Epithelial cell of esophagus (primary cell): ENCODE results near the gene UCMA.

Experiments
- DNase-seq: peaks from one replicate; pipeline ENCODE4 v3.0.0; 2010; ENCODE audit warnings: low read depth
- H3K4me3 ChIP-seq: 2 replicates; pipeline ENCODE4 v1.5.1; 2011; ENCODE audit warnings: mild to moderate bottlenecking, low read length, control low read depth
- CTCF ChIP-seq: IDR thresholded peaks from 2 replicates; pipeline ENCODE4 v1.5.1; 2011; ENCODE audit warnings: low read depth, mild to moderate bottlenecking, low read length, control low read depth, inconsistent platforms; ENCODE audit not compliant: insufficient read depth; ENCODE audit errors: missing control alignments

The UCMA gene

GRCh38 chr10:13206546-13207443 lies 27.4 kb downstream of the UCMA start:
- no peak overlapping the region for H3K4me3 ChIP-seq
- peak; percentile 57 for TF ChIP-seq CTCF
- DNase-seq: peak; percentile 47

DNA sequence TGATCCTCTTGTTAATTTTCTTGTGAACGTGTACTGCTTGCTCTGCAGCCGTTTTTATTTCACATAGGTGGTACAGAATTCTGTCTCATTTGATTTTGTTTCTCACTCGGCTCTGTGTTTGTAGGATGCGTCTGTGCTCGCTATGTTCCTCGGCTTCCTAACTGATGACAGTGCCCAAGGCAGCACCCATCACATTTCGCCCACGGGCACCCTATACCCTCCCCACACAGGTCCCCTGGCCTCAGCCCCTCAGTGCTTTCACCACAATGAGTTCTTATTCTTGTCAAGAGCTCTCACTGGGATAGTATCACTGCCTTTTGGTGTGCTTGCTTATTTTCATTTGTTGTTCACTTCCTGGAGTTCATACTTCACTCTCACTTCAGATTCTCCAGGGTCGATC lies 28.1 kb downstream of the UCMA start:
- no peak for TF ChIP-seq CTCF
- H3K4me3 ChIP-seq: no peak overlapping the region
- DNase-seq: no peak

DNA sequence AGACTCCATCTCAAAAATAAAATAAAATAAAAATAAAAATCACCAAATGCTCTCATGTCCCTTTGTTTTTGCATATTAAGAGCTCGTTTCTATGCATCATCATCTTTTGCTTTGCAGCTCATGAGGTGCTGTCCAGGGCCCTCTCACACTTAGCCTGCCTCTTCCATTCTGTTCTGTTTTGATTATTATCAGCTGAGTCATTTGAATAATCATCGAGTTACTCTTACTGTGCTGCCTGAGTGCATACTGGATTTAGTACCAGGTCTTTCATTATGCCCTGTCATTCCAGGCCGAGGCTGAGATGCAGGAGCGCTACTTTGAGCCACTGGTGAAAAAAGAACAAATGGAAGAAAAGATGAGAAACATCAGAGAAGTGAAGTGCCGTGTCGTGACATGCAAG lies 33.0 kb downstream of the UCMA start:
- TF ChIP-seq CTCF: no peak

DNA sequence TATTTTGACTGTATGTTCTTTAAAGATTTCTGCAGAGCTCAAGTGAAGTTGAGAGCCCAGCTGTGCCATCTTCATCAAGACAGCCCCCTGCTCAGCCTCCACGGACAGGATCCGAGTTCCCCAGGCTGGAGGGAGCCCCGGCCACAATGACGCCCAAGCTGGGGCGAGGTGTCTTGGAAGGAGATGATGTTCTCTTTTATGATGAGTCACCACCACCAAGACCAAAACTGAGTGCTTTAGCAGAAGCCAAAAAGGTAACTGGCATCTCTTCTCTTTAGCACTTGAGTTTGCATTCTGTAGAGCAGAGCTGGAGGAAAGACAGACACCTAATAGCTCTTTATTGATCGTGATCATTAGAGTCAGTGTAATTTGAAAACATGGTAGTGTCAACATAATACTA lies 39.2 kb downstream of the UCMA start:
- no peak for TF ChIP-seq CTCF
- DNase-seq: peak; percentile 9
- no peak overlapping the region for H3K4me3 ChIP-seq

More for the DNA sequence above, 33.0 kb downstream of the UCMA start:
- DNase-seq: no peak
- no peak overlapping the region for H3K4me3 ChIP-seq

- DNase-seq: no peak
- H3K4me3 ChIP-seq: no peak overlapping the region
- TF ChIP-seq CTCF: no peak
Measured at GRCh38 chr10:13193637-13194036, 40.5 kb downstream of the UCMA start.

DNA sequence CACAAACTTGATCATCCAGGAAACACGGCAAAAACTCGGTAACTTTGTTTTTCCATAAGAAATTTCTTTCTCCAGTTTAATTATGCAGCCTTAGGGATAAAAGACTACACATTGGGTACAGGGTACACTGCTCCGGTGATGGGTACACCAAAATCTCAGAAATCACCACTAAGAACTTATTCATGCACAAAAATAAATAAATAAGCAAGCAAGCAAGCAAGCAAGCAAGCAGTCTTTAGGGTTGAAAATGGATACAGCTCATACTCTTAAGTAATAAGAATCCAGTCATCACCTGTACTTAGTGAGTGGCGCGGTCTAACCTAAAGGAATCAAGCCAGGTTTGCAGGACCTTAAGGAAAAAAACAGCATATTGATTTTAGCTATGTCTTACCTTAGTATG lies 42.8 kb downstream of the UCMA start:
- no peak for DNase-seq
- no peak for TF ChIP-seq CTCF
- H3K4me3 ChIP-seq: no peak overlapping the region

DNA sequence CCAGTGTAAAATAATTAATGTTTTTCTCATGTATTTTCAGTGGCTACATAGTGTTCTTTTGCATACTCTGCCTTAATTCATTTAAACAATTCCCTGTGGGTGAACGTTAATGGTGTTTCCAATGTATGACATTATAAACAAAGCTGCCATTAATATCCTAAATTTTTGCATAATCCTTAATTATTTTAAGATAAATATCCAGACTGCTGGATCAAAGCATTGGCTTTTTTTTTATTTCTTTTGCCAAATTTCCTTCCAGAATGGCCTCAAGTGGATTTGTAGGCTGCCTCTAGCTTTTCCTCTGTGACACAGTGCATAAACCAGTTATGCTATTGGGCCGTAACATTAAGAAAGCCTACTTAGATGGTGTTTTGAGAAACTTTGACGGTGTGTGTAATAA lies 43.4 kb downstream of the UCMA start:
- DNase-seq: no peak
- no peak for TF ChIP-seq CTCF
- H3K4me3 ChIP-seq: no peak overlapping the region
